Occipital lobe (tissue), 2 donors: ENCODE data around the gene MTREX. TPM values are rescaled to one million over a fixed set of nuclear protein-coding genes. Genes with fewer than 3 reads are reported as not detected.

Experiments used
- DNase-seq: peaks from one replicate; lab custom pipeline; 2025; lab: John Stamatoyannopoulos, UW
- total RNA-seq: library from RNA; depleted of rRNA; stranded (reverse); fragments of >200 nt; gene quantifications from one replicate; pipeline ENCODE4 v1.2.3, GENCODE V29; 2014

The MTREX gene
- total RNA-seq, 1 donor from 2014 or later = 118 TPM

DNA sequence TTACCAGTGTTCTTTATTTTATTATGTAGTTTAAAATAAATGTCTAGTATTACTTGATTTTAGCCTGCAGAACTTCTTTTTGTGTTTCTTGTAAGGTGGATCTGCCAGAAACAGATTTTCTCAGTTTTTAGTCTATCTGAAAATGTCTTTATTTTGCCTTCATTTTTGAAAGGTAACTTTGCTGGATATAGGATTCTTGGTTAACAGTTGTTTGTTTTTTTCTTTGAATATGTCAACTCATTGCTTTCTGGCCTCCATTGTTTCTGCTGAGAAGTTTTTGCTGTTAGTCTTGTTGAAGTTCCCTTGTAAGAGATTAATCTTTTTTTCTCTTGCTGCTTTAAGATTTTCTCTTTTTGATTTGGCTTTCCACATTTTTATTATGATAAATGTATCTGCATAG is 75.5 kb downstream of the MTREX start:
- no peak for DNase-seq

DNA sequence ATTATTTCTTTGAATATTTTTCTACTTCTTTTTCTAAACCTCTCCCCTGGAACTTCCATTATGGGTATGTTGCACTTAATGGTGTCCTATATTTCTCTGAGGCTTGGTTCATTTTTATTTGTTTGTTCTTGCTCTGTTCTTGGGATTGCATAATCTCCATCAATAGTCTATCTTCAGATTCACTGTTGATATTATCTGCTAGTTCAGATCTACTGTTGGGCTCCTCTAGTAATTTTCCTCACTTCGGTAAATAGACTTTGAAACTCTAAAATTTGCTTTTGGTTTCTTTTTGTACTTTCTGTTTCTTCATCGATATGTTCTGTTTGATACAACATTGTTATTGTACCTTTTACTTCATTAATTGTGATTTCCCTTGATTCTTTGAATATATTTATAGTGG is 76.3 kb downstream of the MTREX start:
- DNase-seq = no peak

- no peak for DNase-seq
Observed at GRCh38 chr5:55385227-55385626, 77.4 kb downstream of the MTREX start.

DNA sequence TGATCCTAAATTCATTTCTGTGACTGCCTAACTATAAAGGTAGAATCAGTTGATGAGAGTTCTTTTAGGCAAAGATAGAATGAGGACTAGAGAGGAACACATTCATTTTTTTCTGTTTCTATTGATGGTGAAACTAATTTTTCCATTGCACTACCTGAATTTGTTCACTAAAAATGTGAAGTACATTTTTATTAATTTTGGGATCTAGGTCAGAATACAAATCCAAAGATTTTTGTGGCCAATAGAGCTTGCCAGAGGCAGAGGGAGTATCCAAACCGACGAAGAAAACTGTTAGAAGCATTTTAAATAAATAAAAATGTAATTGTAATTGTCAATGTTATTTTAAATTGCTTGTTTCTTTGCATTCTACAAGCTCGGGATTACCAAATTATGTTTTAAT is 78.1 kb downstream of the MTREX start:
- DNase-seq = no peak

GRCh38 chr5:55386356-55386755 is 78.6 kb downstream of the MTREX start:
- no peak for DNase-seq

- DNase-seq = no peak
Observed at GRCh38 chr5:55387865-55388264, 80.1 kb downstream of the MTREX start.

GRCh38 chr5:55391707-55392106 is 83.9 kb downstream of the MTREX start:
- no peak for DNase-seq

DNA sequence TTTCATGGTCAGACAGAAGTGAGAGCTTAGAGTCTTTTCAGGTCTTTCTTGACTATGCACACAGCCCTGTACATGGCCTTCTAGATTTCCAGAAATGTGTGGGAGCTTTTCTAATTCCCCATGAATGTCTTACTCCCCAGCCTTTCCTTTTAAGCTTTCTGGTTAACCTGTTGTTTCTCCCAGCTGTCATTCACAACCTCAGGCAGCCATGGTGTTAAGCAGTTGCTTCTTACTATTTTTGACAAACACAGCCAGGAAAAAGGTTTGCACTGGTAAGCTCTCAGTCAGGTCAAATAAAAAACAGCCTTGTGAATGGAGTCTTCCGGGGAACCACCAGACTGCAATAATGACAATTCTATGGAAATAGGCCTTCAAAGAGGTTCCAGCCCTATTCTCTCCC is 84.9 kb downstream of the MTREX start:
- DNase-seq = no peak

DNA sequence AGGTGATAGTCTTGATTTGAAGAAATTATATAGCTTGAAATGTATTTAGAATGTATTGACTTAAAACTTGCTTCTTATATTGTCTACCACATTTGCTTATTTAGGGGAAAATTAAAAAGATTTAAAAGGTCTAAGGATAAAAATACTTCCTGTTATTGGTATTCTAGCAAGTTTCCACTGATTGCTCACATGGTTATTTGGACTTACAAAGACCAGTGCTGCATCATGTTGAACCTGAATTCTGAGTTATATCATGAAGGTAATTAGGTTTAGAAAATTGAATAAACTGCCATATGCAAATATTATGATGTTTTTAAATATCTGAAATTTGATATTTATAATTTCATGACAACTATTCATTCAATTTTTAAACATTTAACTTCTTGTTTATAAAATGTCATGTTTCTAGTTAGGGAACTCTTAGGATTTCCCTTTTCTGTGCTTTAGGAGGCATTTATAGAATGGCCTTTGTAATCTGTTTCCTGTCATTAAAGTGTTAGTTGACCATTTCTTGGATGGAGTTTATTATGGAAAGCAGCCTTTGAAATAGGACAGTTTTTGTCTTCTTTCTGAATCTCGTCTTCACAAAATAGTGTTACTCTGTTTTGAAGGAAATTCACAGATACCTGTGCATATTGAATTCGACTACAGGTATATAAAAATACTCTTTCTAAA is 85.8 kb downstream of the MTREX start:
- DNase-seq = no peak

- no peak for DNase-seq
Observed at GRCh38 chr5:55402199-55402598, 94.4 kb downstream of the MTREX start.

DNA sequence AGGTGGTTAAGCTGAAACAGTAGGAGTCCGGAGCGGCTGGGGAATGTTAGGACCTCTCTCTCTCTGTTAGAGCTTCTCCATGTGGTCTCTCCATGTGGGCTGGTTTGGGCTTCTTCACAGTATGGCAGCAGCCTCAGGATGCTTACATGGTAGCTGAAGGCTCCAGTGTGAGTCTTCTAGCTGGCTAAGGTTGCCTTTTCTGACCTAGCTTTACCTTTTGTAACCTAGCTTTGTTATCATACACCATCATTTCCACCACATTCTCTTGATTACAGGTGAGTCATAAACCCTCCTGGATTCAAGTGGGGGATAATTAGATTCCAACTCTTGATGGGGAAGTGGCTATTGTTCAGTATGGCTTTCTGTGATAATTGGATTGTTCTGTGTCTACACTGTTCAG is 98.5 kb downstream of the MTREX start:
- no peak for DNase-seq

DNA sequence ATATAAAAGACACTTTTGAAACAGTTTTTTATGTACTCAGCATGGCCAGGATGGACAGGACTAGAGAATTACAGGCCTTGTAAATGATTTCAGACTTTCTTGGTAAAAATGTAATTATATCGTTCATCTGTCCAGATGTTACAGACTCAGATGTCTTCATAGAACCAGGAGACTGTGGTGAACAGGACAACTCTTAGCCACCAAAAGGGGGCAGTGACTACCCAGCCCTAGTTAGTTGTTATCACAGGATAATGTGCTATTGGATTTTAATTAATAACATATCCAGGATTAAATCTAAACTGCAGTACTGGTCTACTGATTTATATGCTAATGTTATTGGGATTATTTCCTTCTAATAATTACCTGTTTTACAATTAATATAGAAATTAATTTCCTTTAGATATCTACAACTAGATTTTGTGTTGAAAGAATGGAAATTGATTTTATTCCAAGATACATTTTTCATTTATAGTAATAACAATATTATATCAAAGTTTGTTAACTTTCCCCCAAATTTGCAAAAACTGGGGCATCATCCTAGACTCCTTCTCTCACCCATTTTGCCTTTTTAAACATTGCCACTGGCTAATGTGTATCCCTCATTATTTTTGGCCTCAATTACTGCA is 99.4 kb downstream of the MTREX start:
- no peak for DNase-seq

- DNase-seq = no peak
Observed at GRCh38 chr5:55407984-55408383, 100.2 kb downstream of the MTREX start.

- DNase-seq = no peak
Observed at GRCh38 chr5:55409775-55410174, 102.0 kb downstream of the MTREX start.

- DNase-seq = no peak
Observed at GRCh38 chr5:55410845-55411244, 103.1 kb downstream of the MTREX start.

GRCh38 chr5:55411876-55412275 is 104.1 kb downstream of the MTREX start:
- DNase-seq = no peak

GRCh38 chr5:55413644-55414043 is 105.9 kb downstream of the MTREX start:
- DNase-seq = no peak

- no peak for DNase-seq
Observed at GRCh38 chr5:55415071-55415470, 107.3 kb downstream of the MTREX start.

DNA sequence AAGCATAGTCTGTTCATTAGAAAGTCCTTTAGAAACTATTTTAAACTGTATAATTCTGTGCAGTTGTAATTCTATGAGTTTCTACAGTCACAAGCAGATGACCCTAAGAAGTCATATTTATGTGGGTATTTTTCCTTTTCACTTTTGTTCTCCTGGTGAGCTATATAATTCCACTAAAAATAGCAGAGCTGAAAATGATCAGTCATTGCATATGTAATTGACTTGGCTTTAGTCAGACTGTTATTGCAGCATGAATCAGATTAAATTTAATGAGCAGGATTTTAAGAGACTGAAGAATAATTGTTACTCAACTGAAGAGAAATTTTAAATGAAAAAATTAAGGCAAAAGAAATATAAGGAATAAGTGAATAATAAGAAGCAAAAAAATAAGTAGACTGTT is 108.5 kb downstream of the MTREX start:
- no peak for DNase-seq

DNA sequence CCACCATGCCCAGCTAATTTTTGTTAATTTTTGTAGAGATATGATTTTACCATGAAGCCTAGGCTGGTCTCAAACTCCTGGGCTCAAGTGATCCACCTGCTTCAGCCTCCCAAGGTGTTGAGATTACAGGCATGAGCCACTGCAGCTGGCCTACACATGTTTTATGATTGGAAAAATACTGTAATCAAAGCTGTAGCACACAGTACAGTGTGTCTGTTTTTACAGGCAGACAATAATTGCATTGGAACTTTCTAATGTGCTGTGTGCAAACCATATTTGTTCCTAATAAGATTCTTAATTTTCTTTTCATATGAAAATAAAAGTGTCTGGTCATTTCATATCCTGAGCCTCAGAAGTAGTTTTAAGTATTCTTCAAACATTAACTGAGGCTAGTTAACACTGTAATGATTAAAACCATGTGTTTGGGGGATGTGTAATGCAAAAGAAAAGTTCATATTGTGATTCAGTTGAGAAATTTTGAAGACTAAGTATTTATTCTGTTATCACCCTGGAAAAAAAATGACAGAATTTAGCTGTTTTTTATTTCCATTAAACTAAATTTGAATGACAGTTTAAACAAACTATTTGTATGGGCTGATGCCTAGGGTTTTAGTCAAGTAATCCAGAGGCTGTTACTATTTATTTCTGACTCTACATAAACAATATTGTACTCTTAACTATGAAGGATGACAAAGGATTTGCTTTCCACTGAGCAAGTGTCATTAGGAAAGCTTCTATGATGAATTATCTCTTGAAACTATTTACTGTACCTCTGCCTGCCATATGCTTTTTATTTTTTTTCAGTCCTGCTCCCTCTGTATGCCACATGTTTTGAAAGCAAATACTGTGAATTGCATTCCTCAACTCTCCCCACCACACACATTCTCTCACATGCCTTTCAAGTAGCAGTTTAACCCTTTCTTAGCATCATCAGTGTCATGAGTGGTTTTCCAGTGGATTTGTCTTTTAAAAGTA is 111.5 kb downstream of the MTREX start:
- DNase-seq = no peak

DNA sequence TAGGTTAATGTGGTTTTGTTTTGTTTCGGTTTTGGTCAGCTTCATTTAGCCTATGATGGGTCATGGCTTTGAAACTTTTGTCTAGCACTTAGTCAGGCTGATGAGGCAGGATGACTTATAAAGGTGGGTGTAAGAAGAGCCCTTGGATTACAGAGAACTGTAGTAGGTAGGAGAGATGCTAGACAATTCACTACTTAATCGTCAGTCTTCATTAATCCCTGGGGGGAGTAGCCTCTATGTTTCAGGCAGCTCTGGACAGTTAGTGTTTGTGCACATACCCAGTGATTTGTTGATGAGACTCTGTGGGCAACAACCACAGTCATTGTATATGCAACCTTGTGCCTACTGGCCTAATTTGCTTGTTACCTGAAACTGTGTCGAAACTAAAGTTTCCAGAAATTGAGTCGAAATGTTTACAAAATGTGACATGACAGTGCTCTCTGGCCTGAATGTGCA is 113.3 kb downstream of the MTREX start:
- no peak for DNase-seq

- no peak for DNase-seq
Observed at GRCh38 chr5:55426455-55426854, 118.7 kb downstream of the MTREX start.
